NT2/D1 (cell line): ENCODE data around the gene EFCAB8.

Experiments used
- YY1 ChIP-seq: IDR thresholded peaks from 2 replicates; pipeline ENCODE4 v1.6.1; 2011; ENCODE audit not compliant: insufficient read length, insufficient read depth
- ZNF274 ChIP-seq: IDR thresholded peaks from 2 replicates; pipeline ENCODE4 v1.6.1; 2011; ENCODE audit warnings: mild to moderate bottlenecking, low read depth, low read length

- TF ChIP-seq YY1 (no peak), ZNF274 (no peak)
Observed at GRCh38 chr20:32909451-32909850, 50.7 kb downstream of the EFCAB8 start.
